ENCODE data around the gene CISH.

CISH gene

DNA sequence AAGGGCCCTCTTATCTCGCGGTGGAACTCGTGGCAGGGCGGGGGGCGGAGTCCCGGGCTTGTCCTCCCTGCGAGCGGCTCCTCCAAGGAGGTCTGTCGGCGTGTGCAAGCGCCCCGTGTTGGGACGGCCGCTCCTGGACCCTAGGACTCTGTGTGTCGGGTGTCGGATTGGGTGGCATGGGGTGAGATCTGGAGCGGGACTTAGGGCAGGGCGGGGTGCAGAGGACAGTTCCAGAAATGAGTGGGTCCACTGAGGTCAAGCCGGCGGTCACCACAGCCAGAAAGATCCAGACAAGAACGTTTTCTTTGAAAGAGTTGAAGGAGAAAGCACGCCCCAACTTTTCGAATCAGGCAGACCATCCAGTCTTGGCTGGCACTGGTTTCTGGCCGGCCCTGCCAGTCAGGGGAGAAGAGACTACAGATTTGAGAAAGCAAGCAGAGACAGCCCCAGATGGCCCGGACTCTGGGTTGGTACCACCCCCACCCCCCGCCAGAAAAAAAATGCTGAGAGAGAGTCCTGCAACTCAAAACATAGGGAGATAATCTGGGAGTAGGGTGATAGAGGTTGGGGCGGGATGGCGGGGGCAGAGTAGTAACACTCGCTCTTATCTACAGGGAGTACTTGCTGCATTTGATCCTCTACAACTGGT lies 784 bp upstream of the CISH start:
- DNase-seq, result no peak

DNA sequence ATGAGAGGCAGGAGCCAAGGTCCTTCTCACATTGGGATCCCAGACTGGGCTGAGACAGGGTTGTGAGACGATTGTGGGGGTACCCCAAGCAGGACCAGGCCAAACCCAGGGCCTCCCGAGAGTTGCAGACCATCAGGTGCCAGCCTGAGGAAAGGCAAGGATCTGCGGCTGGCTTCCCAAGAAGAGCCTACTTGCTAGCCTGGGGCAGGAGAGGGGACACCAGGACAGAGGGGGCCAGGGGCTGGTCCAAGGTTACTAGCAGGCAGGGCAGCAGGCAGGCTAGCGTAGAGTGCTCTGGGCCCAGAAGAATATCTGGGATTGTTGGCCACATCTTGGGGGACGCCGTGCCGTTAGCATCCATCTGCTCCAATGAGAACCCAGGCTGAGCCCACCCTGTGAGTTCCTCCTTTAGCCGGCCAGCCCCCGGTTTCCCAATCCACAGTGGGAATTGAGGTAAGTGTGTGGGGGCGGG lies 546 bp downstream of the CISH start:
- DNase-seq, result no peak

DNA sequence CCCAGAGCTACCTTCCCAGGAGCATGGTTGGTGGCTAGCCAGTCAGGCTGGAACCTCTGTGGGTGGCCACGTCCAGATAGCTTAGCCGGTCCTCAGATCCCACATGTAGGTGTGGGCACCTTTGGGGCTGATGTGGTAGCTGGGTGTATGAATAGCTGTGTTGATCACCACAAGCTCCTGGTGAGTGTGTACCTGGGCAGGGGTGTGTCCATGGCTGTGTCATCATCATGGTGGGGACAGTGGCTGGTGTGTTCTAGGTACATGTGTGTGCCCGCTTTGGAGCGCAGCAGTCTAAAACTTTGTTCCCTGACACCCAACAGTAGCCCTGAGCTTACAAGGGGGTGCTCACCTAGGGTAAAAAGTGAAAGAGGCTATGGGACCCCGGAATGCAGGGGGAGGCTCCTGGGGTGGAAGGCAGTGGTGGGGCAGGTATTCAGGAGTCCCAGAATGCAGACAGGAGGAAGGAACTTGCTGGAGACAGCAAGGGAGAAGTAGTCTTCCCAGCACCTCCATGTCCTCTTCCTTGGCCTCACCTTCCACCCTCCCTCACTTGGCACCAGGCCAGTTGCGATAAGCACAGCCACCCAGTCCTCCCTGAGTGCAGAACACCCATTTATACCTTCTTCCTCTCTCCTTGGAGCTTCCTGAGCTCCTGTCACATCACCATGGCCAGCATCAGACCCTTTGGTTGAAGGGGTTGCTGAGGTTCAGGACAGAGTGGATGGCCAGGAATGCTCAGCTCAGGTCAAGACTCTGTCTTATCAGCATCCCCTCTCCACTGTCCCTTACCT lies 1.2 kb downstream of the CISH start:
- peak; percentile 82 for DNase-seq

DNA sequence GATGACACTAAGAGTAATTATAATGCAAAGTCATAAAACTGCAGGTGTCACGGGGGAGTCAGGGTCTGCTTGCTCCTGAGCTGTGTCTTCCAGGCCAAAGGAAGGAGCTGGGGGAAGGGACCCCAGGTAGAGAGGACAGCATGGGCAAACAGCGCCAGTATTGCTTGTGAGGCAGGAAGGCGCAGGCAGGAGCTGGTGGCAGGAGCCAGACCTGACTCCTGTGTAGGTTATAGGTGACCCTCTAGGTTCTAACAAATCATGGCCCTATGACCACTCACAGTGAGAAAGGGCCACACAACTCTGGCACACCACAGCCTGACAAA lies 1.9 kb downstream of the CISH start:
- DNase-seq, result no peak

DNA sequence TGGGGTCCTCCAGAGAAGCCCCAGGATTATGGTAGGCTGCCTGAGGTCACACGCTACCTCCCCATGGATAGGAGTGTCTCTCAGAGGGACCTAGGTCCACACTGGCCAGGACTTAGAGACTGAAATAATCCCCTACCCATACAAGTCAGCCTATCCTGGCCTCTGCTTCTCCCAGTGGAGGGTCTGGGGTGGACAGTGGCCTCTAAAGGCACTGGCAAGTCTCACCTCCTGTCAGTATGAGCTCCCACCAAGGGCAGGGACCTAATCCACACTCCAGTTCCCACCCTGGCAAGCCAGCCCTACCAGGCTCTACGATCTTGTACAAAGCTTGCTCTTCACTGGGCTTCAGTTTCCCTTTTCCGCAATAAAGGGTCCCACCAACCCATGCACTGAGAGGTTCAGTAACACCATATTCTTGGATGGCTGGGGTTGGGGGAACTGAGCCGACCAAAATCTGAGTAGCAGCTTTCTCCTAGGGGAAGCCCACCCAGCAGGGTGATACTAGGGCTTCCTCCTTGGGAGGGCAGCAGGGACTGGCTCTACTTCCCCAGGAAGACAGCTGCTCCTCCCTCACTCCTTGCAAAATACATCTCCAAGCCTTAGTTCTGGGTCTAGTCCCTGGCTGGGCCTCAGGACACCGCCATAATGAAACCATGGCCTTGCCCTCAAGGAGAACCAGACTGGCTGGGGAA lies 2.4 kb downstream of the CISH start:
- DNase-seq, result no peak

DNA sequence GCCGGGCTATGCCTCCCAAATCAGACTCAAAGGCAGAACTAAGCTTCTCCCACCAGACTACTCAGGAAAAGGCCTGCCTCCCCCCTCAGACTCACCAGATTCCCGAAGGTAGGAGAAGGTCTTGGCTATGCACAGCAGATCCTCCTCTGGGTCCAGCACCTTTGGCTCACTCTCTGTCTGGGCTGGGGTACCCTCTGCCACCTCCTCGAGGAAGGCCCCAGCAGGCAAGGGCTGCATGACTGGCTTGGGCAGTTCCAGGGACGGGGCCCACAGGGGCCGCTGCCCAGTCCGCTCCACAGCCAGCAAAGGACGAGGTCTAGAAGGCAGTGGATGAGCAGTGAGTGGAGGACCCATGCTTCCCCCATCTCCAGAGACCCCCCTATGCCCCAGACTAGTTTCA lies 3.3 kb downstream of the CISH start:
- DNase-seq, result no peak

DNA sequence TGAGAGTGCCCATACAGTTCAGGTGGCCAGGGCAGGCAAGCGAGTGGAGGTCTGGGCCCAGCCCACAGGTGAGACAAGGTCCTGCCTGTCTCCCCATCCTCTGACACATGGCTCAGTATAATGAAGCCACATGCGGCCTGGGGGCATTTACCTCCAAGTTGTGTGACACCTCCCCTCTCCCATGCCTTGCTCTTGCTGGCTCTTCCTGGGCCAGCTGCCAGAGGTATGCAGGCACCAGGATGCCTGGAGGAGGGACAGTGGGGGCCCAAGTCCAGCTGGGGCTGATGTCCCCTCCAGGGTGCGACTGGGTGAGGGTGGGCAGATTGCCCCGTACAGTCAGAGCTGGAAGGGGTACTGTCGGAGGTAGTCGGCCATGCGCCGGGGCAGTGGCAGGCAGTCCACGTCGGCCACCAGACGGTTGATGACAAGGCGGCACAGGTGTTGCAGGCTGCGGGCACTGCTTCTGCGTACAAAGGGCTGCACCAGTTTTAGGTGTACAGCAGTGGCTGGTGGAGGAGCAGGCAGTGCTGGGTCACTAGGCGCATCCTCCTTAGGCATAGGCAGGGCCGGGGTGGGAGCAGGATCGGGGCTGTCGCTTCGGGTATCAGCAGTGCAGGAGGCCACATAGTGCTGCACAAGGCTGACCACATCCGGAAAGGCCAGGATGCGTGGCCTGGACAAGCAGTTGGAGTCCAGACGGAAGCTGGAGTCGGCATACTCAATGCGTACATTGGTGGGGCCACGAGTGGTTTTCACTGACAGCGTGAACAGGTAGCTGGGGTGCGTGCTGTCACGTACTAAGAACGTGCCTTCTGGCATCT lies 4.1 kb downstream of the CISH start:
- DNase-seq, result no peak

DNA sequence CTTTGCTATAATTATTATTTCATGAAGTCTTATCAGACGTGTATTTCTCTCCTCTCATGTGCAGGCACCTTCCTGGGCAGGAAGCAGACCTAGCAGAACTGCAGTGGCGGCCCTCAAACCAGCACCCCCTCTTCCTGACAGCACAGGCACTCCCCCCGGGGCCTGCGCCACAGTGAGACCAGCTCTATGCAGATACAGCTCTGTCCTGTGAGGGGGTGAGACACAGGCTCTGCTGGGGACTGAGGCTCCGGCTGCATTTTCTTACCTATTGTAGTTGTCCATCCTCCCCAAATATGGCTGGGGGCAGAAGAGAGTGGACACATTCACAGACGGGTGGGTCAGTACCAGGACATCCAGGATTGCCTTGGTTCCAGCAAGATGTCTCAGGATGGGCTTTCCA lies 5.0 kb downstream of the CISH start:
- peak; percentile 55 for DNase-seq

DNA sequence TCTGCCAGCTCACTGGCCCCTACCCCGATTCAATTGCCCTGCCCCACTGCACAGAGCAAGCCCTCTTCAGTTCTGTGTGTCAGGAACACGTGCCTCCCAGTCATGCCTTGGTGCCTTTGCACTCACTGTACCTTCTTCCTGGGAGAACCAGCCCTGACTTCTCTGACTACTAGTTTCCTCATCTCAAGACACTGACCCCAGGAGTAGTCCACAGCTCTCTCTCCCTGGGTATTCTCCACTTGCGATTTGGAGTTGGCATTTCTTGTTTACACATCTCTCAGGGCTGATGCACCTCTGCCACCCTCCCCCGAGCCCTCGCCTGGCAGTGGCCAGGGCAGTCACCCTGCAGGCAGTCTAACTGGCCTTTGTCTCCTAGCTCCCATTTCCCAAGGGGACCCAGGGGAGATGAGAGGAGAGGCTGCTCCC lies 5.7 kb downstream of the CISH start:
- no peak for DNase-seq

DNA sequence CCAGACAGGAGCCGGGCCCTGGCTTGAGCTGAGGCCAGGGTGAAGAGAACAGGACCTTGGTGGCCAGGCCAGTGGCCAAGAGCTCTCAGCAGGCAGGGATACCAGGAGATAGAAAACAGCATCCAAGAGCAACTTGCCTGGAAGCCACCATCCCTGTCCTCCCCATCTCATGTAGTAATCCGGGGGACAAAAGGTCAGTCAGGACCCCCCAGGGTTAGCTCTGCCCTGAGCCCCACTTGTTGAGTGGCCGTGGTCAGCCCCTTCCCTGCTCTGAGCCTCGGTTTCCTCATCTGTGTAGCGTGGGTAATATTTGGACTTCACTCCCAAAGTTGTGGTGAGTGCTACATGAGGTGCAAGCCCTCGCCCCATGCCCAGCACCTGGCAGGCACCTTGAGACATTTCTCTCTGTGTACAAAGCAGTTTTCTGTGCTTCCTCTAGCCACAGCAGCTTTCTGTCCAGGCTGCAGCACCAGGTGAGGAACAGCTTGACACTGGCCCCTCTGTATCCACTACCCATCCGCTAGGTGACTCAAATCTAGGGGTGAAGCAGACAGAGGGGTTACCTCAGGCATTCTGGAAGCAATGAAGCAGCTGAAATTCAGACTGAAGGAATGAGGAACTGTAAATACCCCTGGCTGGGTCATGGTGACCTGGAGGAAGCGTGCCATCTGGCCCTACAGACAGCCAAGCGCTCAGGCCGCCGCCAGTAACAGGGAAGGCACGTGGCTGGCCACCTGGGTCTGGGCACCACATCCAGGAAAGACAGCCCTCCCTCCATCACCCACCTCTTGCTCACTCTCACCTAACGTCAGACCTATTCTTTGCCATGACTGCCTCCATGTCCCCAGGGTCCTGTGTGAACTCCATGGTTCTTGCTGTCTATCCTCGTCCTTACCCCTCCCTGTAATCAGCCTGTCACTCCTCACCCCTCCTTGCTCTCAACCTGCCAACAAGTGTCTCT lies 6.7 kb downstream of the CISH start:
- DNase-seq, result no peak

DNA sequence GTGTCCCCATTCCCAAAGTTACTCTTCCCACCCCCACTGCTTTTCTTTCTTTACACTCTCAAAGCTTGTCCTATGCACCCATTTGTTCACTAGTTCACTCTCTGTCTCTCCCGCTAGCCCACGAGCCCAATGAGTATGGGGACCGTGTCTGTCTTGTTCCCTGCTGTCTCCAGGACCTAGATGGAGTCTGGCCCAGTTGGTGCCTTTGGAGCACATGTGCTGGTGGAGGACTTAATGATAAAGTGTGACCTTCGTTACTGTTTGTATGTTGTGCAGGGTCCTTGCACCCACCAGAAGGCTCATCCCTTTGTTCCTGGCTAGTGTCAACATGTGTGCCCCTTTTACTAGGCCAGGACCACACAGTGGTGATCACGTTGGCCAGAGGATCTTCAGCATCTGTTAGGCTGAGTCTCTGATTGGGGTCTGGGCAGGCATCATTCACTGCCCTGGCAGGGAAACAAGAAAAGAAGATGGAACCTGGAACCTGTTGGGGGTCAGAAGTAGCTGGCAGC lies 7.4 kb downstream of the CISH start:
- no peak for DNase-seq

DNA sequence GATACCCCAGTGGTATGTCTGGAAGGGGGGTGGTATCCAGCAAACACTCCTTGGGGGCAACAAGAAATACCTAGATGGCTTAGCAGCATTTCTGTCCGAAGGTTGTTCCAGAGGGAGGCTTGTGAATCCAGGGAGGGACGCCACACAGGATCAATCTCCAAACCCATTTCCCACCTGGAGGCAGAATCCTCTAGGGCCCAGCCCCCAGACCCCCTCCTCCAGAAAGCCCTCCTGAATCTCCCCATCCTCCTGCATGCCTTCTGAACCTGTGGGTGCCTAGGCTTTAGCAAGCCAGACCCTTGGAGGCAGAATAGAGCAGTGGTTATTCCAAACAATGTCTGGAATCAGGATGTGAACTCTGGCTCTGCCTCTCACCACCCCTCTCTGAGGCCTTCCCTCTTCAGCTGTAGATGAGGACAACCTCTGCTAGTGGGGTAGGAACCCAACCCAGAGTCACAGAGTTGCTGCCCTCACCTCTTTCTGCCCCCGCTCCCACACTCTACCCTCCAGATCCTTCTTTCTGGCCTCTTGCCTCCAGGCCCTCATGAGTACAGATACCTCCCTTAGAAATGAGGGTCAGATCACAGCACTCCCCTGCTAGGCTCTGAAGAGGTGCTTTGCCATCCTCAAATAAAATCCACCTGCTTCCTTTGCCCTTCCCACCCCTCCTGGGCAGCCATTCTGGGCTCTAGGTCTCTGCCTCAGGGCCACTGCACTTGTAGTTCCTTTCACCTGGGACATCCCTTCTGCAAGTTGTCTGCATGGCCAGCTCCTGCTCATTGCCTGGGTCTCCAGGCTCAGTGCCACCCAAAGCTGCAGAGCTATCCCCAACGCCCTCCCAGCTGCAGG lies 8.1 kb downstream of the CISH start:
- no peak for DNase-seq

DNA sequence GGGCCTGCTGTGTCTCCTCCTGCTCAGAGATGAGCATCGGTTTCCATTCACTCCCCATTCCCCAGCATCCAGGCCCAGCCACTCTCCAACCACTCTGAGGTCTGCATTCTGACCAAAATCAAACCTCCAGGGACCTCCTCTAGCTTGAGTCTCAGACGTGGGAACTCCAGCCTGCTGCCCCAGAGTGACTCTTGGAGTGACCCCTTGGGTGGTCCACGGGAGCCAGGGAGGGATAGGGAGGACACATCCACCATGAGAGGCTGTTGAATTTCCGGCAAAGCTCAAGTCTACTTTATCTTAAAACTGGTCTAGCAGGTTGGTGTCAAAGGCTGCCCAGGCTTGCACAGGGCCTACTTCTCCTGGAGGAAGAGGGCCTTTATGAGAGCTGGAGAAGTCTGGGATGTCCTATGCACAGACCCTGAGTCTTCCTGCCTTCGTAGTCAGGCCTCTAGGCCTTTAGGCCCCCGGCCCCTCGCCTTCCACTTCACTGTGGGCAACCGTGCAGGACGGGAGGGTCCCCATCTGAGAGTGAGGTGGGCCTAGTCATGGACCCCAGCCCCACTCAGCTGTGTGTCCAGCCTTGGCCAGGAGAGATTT lies 8.9 kb downstream of the CISH start:
- DNase-seq, result no peak

DNA sequence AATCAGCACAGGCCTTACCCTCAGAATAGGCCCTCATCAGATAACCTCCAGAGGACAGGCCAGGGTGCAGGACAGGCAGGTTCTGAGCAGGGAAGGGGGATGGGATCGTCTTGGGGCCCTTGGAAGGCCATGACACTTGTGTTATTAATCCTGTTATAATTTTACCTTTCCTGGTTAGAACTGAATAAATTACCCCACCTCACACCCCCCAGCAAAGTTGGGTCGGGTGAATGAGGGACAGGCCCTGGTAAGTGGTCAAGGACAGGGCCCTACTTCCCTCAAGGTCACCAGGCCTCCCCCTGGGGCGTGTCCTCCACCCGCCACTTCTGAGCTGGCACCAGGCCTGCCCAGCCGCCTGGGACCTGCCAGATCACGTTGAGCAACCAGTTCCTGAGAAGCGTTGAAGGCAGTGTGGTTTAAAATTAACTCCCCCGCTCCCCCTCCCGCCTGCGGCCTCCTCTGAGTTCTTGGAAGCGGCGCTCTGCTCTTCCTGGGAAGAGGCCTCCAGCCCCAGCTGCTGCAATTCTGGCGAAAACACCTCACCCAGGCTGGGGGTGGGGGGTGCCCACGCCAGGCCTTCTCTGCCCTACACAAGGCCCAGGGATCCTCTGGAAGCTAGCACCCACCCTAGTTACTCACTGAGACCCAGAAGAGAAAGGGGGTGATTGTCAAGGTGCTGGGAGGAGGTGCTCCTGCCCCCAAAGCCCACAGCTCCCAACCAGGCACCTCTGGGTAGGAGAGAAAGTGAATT lies 10.6 kb downstream of the CISH start:
- peak; percentile 98 for DNase-seq

DNA sequence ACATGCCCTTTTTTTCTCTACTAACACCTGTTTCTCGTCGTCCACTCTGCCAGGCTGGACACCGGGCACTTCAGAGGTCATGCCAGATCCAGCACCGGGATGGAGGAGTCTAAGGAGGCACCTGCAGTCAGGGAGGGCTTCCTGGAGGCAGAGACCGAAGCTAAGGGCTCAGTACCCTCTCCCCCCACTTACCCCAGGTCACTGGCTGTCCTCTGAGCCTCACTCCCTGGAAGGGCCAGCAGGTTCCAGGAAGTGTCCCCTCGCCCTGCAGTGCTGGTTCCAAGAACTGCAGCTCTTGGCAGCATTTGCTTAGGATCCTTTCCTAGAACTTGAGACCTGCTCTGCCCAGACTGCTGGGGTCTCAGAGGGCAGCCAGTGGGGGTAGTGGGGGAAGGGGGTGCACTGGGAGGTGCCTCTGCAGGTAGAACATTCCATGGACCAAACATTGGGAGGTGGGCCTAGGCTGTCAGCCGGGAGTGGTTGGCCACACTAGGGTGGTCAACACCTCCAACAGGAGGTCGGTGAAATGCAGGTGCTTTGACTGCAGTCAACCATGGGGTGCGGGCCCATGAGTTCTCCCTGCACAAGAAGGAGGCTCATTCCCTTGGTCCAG lies 11.3 kb downstream of the CISH start:
- no peak for DNase-seq

DNA sequence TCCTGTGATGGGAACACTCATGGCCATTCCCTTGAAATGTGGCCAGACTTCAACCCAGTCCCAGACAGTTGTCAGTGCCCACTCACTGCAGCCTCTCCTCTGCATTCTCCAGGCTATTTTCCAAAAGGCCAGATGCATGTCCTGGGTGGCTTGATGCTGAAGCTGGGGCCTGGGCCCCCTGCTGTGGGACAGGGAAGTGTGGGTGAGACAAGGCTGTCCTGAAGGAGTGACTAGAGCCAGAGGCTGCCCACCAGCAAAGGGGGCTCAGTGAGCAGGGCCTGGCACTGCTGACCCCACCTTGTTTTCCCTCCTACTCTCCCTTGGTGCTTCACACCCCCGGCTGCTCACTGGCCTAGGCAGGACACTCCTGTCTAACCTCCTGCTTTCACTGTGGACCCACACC lies 11.9 kb downstream of the CISH start:
- no peak for DNase-seq

DNA sequence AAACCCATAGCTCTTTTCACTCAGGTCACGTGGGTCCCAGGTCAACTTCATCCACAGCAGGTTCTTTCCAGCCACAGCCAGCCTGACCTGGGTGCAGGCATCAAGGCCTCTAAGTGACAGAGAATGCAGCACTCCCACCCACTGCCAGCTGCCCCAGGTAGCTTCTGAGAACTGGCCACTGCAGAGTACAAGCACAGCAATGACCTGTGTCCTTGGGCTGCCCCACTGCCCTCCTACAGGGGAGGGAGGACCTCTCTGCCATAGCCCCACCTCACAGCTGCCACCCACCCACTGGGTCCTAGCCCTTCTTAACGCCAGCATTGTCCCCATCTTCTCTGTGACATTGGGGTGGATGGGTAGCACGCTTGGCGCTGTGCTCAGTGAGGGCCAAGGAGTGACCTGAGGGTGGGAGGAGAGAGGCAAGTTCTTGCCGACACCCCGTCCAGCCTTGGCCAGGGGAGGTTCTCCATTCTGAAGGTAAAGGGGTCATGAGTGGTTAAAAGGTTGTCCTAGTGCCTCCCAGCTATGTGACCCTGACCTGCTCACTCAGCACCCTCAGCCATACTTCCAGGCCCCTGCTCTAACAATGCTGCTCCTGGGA lies 12.4 kb downstream of the CISH start:
- DNase-seq, result no peak

DNA sequence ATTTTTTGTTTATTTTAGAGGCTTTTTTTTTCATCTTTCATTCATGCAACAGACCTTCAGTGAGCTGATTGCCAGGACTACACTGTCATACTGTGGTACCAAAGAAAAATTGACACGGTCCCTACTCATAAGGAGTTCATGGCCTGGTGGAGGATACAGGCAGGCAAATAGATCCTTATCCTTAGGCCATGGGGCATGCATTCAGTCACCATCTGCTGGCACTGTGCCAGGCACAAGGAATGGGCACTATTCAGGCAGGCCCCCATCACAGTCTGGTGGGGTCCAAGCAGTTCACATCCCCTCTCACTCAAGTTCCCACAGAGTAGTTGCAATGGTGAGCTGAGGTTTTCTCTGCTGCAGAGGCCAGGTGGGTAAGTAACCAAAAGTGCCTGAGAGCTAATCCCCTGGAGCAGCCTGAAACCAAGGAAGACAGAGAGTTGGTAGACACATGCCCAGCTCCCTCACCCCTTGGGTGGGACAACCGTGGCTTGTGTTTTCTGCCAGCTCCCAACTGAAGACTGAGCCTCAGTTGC lies 17.3 kb downstream of the CISH start:
- DNase-seq, result no peak

Measured in CD4-positive, alpha-beta T cell treated with Interleukin-4 for 4 hours (primary cell).